ENCODE data around the gene CALHM2.
"Not testable (repeated sequence)": the region's sequence is repeated elsewhere in the genome, so short reads cannot be mapped to it uniquely, and the experiment has no call there.

CALHM2 gene

GRCh38 chr10:103491729-103492364 is 39.7 kb upstream of the CALHM2 start:
- Histone ChIP-seq H3K9me3 (ENCODE audit: insufficient read depth, low read depth, low read length) (no peaks in the 10 kb centered on the region), H3K4me3 (ENCODE audit: low read length) (no peak overlapping the region), H3K27me3 (ENCODE audit: insufficient read depth, low read length) (peaks cover 53% of the 10 kb centered on the region), H3K36me3 (ENCODE audit: insufficient read depth, low read depth, low read length) (no peaks in the 10 kb centered on the region), H3K9ac (ENCODE audit: low read depth, low read length) (no peak overlapping the region), H3K27ac (ENCODE audit: low read length) (no peak overlapping the region), H3K4me1 (ENCODE audit: insufficient read depth, low read length) (no peaks in the 10 kb centered on the region)

- H3K4me3 ChIP-seq (ENCODE audit: low read length) = no peak overlapping the region
- no peaks in the 10 kb centered on the region for H3K36me3 ChIP-seq (ENCODE audit: insufficient read depth, low read depth, low read length)
- H3K9ac ChIP-seq (ENCODE audit: low read depth, low read length) = no peak overlapping the region
- H3K27ac ChIP-seq (ENCODE audit: low read length) = no peak overlapping the region
- peaks cover 44% of the 10 kb centered on the region for H3K27me3 ChIP-seq (ENCODE audit: insufficient read depth, low read length)
- no peaks in the 10 kb centered on the region for H3K4me1 ChIP-seq (ENCODE audit: insufficient read depth, low read length)
- H3K9me3 ChIP-seq (ENCODE audit: insufficient read depth, low read depth, low read length) = no peaks in the 10 kb centered on the region
Measured at GRCh38 chr10:103490986-103491314, 38.8 kb upstream of the CALHM2 start.

- Histone ChIP-seq H3K27me3 (ENCODE audit: insufficient read depth, low read length) (peaks cover 10% of the 10 kb centered on the region), H3K4me1 (ENCODE audit: insufficient read depth, low read length) (no peaks in the 10 kb centered on the region), H3K9ac (ENCODE audit: low read depth, low read length) (no peak overlapping the region), H3K4me3 (ENCODE audit: low read length) (no peak overlapping the region), H3K27ac (ENCODE audit: low read length) (no peak overlapping the region), H3K36me3 (ENCODE audit: insufficient read depth, low read depth, low read length) (no peaks in the 10 kb centered on the region), H3K9me3 (ENCODE audit: insufficient read depth, low read depth, low read length) (no peaks in the 10 kb centered on the region)
Measured at GRCh38 chr10:103487410-103487708, 35.2 kb upstream of the CALHM2 start.

- not testable (repeated sequence) for H3K4me1 ChIP-seq (ENCODE audit: insufficient read depth, low read length); H3K27me3 ChIP-seq (ENCODE audit: insufficient read depth, low read length); H3K9ac ChIP-seq (ENCODE audit: low read depth, low read length); H3K4me3 ChIP-seq (ENCODE audit: low read length); H3K9me3 ChIP-seq (ENCODE audit: insufficient read depth, low read depth, low read length); H3K36me3 ChIP-seq (ENCODE audit: insufficient read depth, low read depth, low read length); H3K27ac ChIP-seq (ENCODE audit: low read length)
Measured at GRCh38 chr10:103486635-103487409, 34.7 kb upstream of the CALHM2 start.

DNA sequence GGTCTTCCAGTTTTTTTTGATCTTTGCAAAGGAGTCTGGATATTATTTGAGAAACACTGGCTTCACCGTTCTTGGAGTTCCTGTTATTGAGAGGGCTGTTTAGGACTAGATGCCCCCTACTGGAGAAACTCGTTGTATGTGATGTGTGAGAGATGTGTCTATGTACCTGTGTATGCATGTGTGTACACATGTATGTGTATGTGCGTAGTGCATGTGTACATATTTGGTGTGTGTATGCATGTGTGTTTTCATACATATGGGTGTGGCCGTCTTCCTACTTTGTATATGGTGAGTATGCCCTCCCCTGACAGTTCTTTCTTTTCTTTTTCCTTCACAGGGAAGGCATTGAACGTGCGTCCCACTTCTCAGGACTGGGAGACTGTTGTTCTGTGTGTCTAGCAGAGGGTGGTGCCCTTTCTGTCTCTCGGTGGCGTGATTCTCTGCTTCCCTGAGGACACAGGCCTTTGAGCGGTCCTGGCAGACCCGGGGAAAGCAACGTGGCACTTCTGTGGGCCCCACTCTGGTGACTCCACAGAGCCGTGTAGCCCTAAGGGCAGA is 29.9 kb upstream of the CALHM2 start:
- no peak overlapping the region for H3K4me3 ChIP-seq (ENCODE audit: low read length)
- H3K36me3 ChIP-seq (ENCODE audit: insufficient read depth, low read depth, low read length) = no peaks in the 10 kb centered on the region
- no peaks in the 10 kb centered on the region for H3K27me3 ChIP-seq (ENCODE audit: insufficient read depth, low read length)
- no peaks in the 10 kb centered on the region for H3K9me3 ChIP-seq (ENCODE audit: insufficient read depth, low read depth, low read length)
- peaks cover 2% of the 10 kb centered on the region; the same call in 1 of the 2 replicates for H3K4me1 ChIP-seq (ENCODE audit: insufficient read depth, low read length)
- no peak overlapping the region for H3K9ac ChIP-seq (ENCODE audit: low read depth, low read length)
- H3K27ac ChIP-seq (ENCODE audit: low read length) = no peak overlapping the region

DNA sequence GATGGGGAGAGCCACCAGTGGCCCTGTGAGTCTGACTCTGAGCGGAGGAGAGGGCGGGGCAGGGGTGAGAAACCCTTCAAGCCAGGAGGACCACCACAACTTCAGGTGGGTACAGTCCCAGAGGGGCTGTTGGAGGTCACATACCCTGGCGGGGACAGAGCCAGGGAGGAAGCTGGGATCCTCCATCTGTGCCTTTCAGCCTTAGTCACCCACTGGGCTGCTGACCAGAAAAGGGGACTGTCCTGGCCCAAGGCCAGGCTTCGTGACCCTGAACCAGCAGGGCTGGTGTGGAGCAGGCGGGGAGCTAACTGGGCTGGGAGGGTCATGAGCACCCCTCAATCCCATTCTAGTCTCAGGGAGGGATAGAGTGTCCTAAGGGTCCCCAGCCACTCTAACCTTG is 28.4 kb upstream of the CALHM2 start:
- no peaks in the 10 kb centered on the region for H3K9me3 ChIP-seq (ENCODE audit: insufficient read depth, low read depth, low read length)
- H3K27me3 ChIP-seq (ENCODE audit: insufficient read depth, low read length) = no peaks in the 10 kb centered on the region
- peaks cover 8% of the 10 kb centered on the region for H3K4me1 ChIP-seq (ENCODE audit: insufficient read depth, low read length)
- no peak overlapping the region for H3K9ac ChIP-seq (ENCODE audit: low read depth, low read length)
- H3K4me3 ChIP-seq (ENCODE audit: low read length) = no peak overlapping the region
- H3K36me3 ChIP-seq (ENCODE audit: insufficient read depth, low read depth, low read length) = no peaks in the 10 kb centered on the region
- no peak overlapping the region for H3K27ac ChIP-seq (ENCODE audit: low read length)

DNA sequence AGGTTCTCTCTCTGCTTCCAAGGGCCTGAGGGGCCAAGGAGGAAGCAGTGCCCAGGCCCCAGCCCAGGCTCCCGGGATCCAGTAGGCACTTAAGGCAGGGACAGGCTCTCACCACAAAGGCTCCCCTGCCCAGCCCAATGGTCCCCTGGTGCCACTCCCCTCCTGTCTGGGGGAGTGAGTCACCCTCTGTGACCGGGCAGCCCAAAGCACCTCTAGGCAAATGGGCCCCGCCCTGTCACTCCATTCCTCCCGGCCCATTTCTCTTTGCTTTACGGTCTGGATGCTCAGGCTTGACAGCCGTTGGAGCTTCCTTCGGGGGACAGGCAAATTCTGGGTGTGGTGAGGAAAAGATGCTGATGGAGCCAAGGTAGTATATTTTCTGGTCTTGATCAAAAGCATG is 27.0 kb upstream of the CALHM2 start, which contains the start of gene CALHM3:
Gene CALHM3, minus strand, starts transcription at position 106 of the 400 bp plus-strand sequence. CDS start 208 bp downstream, outside the sequence.
- Histone ChIP-seq H3K27me3 (ENCODE audit: insufficient read depth, low read length) (no peaks in the 10 kb centered on the region), H3K27ac (ENCODE audit: low read length) (no peak within 1 kb of the TSS), H3K9me3 (ENCODE audit: insufficient read depth, low read depth, low read length) (no peaks in the 10 kb centered on the region), H3K9ac (ENCODE audit: low read depth, low read length) (no peak within 1 kb of the TSS), H3K36me3 (ENCODE audit: insufficient read depth, low read depth, low read length) (no peaks in the 10 kb centered on the region), H3K4me3 (ENCODE audit: low read length) (no peak within 1 kb of the TSS), H3K4me1 (ENCODE audit: insufficient read depth, low read length) (peaks cover 8% of the 10 kb centered on the region)

DNA sequence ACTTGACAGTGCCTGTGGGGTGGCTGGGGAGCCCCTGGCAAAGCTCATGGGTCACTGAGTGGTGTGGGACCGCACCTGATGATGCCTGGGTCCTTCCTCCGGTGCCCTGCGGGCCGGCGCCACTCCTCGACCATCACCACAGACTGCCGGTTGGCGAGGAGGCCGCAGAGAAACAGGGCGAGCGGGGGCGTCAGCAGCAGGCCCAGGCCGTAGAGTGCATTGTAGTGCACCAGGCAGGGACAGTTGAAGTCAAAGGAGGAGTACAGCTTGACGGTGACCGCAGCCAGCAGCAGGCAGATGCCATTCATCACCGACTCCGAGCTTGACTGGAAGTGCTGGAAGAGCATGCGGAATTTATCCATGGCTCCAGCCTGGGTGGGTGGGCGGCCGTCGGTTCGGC is 26.5 kb upstream of the CALHM2 start:
- Histone ChIP-seq H3K9me3 (ENCODE audit: insufficient read depth, low read depth, low read length) (no peaks in the 10 kb centered on the region), H3K27me3 (ENCODE audit: insufficient read depth, low read length) (no peaks in the 10 kb centered on the region), H3K4me3 (ENCODE audit: low read length) (no peak overlapping the region), H3K27ac (ENCODE audit: low read length) (no peak overlapping the region), H3K4me1 (ENCODE audit: insufficient read depth, low read length) (peaks cover 8% of the 10 kb centered on the region), H3K9ac (ENCODE audit: low read depth, low read length) (no peak overlapping the region), H3K36me3 (ENCODE audit: insufficient read depth, low read depth, low read length) (no peaks in the 10 kb centered on the region)

DNA sequence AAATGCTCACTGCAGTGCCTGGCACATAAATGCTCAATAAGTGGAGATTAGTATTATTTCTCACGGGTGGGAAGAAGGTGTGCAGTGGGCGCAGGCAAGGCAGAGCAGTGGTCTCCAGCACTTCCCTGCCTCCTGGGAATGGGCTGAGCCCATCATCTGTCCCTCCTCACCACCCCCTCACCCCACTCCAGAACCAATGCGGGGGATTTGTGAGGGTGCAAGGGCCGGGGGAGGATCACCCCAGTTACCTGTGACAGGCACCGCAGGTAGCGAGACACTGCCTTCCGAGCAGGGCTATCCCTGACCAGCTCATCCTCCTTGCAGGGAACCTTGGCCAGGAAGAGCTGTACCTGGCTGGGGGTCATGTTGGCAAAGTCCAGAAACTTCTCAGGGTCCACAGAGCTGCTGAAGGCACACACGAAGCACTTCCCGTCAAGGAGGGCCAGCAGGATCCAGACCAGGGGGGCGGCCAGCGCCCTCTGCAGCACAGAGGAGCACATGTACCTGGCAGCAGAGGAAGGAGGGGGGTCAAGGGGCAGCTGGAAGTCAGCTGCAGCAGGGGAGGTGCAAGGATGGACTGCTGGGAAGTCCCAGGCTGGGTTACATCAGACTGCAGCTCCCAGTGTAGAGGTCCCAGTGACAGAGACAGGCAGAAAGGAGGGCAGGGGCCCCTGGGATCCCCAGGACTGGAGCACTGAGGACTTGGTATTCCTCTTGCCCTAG is 24.0 kb upstream of the CALHM2 start:
- H3K4me1 ChIP-seq (ENCODE audit: insufficient read depth, low read length) = peaks cover 9% of the 10 kb centered on the region
- no peaks in the 10 kb centered on the region for H3K9me3 ChIP-seq (ENCODE audit: insufficient read depth, low read depth, low read length)
- no peak overlapping the region for H3K27ac ChIP-seq (ENCODE audit: low read length)
- no peaks in the 10 kb centered on the region for H3K27me3 ChIP-seq (ENCODE audit: insufficient read depth, low read length)
- H3K9ac ChIP-seq (ENCODE audit: low read depth, low read length) = peak overlapping the region; percentile 29; the same call in 1 of the 2 replicates
- no peaks in the 10 kb centered on the region for H3K36me3 ChIP-seq (ENCODE audit: insufficient read depth, low read depth, low read length)
- H3K4me3 ChIP-seq (ENCODE audit: low read length) = no peak overlapping the region

DNA sequence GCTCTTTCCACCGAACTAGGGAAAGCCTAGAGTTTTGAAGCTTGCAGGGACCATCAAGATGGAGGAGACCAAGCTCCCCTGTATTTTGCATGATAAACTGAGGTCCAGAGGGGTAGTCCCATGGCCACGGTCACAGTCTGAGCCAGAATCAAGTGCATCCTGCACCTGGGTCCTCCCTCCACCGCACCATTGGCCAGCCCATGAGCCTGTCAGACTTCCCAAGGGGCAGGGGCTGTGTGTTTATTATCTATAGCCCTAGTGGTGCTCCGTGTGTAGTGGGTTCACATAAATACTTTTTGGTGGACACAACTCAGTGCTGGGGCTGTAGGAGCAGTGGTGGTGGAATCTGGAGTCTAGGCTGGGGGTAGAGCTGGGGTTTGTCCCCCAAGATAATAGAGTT is 23.3 kb upstream of the CALHM2 start:
- peaks cover 11% of the 10 kb centered on the region for H3K4me1 ChIP-seq (ENCODE audit: insufficient read depth, low read length)
- H3K9me3 ChIP-seq (ENCODE audit: insufficient read depth, low read depth, low read length) = no peaks in the 10 kb centered on the region
- no peak overlapping the region for H3K27ac ChIP-seq (ENCODE audit: low read length)
- H3K36me3 ChIP-seq (ENCODE audit: insufficient read depth, low read depth, low read length) = no peaks in the 10 kb centered on the region
- no peaks in the 10 kb centered on the region for H3K27me3 ChIP-seq (ENCODE audit: insufficient read depth, low read length)
- no peak overlapping the region for H3K9ac ChIP-seq (ENCODE audit: low read depth, low read length)
- H3K4me3 ChIP-seq (ENCODE audit: low read length) = no peak overlapping the region

- Histone ChIP-seq H3K4me1 (ENCODE audit: insufficient read depth, low read length) (peaks cover 11% of the 10 kb centered on the region), H3K9ac (ENCODE audit: low read depth, low read length) (no peak overlapping the region), H3K9me3 (ENCODE audit: insufficient read depth, low read depth, low read length) (no peaks in the 10 kb centered on the region), H3K27me3 (ENCODE audit: insufficient read depth, low read length) (no peaks in the 10 kb centered on the region), H3K27ac (ENCODE audit: low read length) (no peak overlapping the region), H3K4me3 (ENCODE audit: low read length) (no peak overlapping the region), H3K36me3 (ENCODE audit: insufficient read depth, low read depth, low read length) (no peaks in the 10 kb centered on the region)
Measured at GRCh38 chr10:103474077-103474476, 21.9 kb upstream of the CALHM2 start.
